Activated T-cell treated with anti-CD3 and anti-CD28 coated beads, Interleukin-2, amount 50 U/mL, for 4 hours (primary cell): ENCODE results near the gene EBP. TPM values are rescaled to one million over a fixed set of nuclear protein-coding genes. Genes with fewer than 3 reads are reported as not detected.
"Not testable (repeated sequence)": the region's sequence is repeated elsewhere in the genome, so short reads cannot be mapped to it uniquely, and the experiment has no call there.

Experiments
- ATAC-seq, 2 donors: fragments of 200-7000 bp; cut with Tn5 transposase; one replicate each; pipeline ENCODE4 v1.10.0; 2021
- DNase-seq: peaks from one replicate; pipeline ENCODE4 v3.0.0-alpha.2; 2020
- H3K27me3 Mint-ChIP-seq: one replicate; pipeline ENCODE4 v1.8.0; 2021; ENCODE audit warnings: low read depth, mixed read lengths
- H3K36me3 Mint-ChIP-seq: one replicate; pipeline ENCODE4 v1.8.0; 2022; ENCODE audit warnings: mixed read lengths; ENCODE audit not compliant: insufficient read depth
- H3K4me1 Mint-ChIP-seq: one replicate; pipeline ENCODE4 v1.8.0; 2021; ENCODE audit warnings: low read depth, mixed read lengths
- H3K4me3 Mint-ChIP-seq: one replicate; pipeline ENCODE4 v1.8.0; 2021; ENCODE audit warnings: mild to moderate bottlenecking, moderate library complexity, mixed read lengths
- H3K9me3 Mint-ChIP-seq: one replicate; pipeline ENCODE4 v1.8.0; 2021; ENCODE audit warnings: mixed read lengths
- total RNA-seq, 3 donors: library from RNA; stranded (reverse); gene quantifications; one replicate each; pipeline ENCODE4 v1.2.1, GENCODE V29; 2021

Gene EBP
- total RNA-seq, 3 donors from 2014 or later = 87.0 to 113 (median 106) TPM

DNA sequence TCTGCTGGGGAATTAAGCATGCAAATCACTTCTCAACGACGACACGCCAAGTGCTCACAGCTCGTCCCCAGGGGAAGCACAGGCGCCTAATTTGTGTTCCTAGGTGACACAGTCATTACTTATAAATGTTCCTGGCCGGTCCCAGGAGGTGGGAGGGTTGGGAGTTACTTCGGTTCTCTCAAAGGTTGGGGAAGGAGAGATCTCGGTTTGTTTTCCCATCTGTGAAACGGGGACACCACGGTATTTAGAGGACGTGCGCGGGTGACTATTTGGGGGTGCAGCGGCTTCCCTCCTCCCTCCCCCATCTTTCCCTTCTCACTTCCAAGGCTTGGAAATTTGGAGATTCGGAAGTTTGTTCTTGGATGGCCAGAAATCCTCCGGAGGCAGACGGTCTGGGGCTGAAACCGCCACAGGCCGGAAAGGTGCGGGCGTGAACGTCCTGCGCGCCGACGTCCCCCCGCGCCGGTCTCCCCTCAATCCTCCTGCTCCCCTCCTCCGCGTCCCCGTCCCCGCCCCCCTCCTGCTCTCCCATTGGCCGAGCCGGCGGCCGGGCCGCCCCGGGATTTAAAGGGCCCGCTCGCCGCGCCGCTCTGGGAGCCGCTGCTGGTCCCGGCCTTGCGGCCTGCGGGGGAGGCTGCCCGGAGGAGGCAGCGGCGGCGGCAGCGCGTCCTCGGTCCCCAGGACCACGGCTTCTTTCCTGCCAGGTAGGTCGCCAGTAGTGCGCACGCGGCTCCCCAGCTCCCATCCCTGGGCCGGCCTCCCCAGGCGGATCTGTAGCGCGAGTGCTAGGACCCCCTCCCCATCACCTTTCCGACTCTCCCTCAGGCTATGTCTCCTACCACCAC, 13.0 kb upstream of the EBP start, which contains the start of gene PORCN:
PORCN (plus strand) TSS at position 593 of the 845 bp plus-strand sequence. CDS start 829 bp downstream, outside the sequence.
- H3K36me3 Mint-ChIP-seq = peaks cover 1% of the 10 kb centered on the region

DNA sequence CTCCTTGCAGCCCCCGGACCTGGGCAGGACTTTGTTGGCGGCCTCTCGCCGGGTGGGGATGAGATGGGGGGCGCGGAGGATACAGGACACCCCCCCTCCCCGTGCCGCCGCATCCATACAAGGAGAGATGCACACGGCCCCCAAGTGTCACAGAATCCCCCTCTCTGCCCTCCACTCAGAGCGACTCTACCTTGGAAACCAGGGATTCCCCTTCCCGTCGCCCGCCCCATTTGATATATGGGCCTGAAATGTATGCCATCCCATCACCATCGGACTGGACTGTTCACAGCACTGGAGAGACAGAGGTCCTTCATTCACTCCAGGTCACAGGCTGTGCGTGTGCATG, 12.4 kb upstream of the EBP start:
- peak overlapping the region; percentile 90 for H3K4me3 Mint-ChIP-seq

More for the DNA sequence above, 13.0 kb upstream of the EBP start, which contains the start of gene PORCN:
- peak; percentile 96 for ATAC-seq
- peak; percentile 73 for DNase-seq
- Mint-ChIP-seq H3K9me3 (no peaks in the 10 kb centered on the region), H3K27me3 (no peaks in the 10 kb centered on the region), H3K4me1 (peaks cover 20% of the 10 kb centered on the region), H3K4me3 (peak within 1 kb of the TSS; percentile 90)

DNA sequence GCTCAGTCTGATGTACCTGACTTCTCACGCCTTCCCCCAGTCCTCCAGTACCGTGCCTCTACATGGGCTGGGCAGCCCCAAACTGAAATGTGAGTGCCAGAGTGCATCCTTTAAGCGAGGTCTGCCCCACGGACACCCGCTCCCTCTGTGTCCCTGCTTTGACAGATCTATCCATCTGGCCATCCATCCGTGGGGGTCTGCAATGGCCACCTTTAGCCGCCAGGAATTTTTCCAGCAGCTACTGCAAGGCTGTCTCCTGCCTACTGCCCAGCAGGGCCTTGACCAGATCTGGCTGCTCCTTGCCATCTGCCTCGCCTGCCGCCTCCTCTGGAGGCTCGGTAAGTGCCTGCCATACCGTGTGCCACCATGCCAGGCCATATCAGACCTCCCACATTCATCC, 12.0 kb upstream of the EBP start:
- peak in 1 of 2 donors; percentile 29 for ATAC-seq

More for the DNA sequence above, 12.4 kb upstream of the EBP start:
- DNase-seq = no peak
- Mint-ChIP-seq H3K9me3 (no peaks in the 10 kb centered on the region), H3K4me1 (peaks cover 20% of the 10 kb centered on the region), H3K27me3 (no peaks in the 10 kb centered on the region), H3K36me3 (peaks cover 1% of the 10 kb centered on the region)
- peak; percentile 51 to 53 for ATAC-seq

DNA sequence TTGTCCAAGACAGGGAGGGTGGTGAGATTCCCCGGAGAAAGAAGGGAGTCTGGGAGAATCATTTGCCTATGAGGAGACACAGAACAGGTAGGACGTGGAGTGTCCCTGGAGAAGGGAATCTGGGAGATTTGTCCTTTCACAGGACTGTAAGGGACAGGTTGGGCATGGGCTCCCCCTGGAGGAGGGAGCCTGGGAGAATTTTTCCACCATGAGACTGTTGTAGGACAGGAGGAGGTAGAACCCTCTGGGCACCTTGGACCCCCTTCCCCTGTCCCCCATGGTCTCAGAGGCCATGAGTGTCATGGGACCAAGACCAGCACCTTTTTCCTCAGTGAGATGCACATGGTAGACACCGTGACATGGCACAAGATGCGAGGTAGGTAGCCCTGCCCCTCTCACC, 10.0 kb upstream of the EBP start:
- no peak overlapping the region for H3K4me3 Mint-ChIP-seq
- H3K9me3 Mint-ChIP-seq = no peaks in the 10 kb centered on the region
- peaks cover 8% of the 10 kb centered on the region for H3K36me3 Mint-ChIP-seq
- peaks cover 22% of the 10 kb centered on the region for H3K4me1 Mint-ChIP-seq
- no peak for ATAC-seq
- H3K27me3 Mint-ChIP-seq = no peaks in the 10 kb centered on the region
- DNase-seq = no peak

More for the DNA sequence above, 12.0 kb upstream of the EBP start:
- Mint-ChIP-seq H3K4me1 (peaks cover 20% of the 10 kb centered on the region), H3K36me3 (peaks cover 1% of the 10 kb centered on the region), H3K27me3 (no peaks in the 10 kb centered on the region), H3K4me3 (peak overlapping the region; percentile 90), H3K9me3 (no peaks in the 10 kb centered on the region)
- DNase-seq = no peak

DNA sequence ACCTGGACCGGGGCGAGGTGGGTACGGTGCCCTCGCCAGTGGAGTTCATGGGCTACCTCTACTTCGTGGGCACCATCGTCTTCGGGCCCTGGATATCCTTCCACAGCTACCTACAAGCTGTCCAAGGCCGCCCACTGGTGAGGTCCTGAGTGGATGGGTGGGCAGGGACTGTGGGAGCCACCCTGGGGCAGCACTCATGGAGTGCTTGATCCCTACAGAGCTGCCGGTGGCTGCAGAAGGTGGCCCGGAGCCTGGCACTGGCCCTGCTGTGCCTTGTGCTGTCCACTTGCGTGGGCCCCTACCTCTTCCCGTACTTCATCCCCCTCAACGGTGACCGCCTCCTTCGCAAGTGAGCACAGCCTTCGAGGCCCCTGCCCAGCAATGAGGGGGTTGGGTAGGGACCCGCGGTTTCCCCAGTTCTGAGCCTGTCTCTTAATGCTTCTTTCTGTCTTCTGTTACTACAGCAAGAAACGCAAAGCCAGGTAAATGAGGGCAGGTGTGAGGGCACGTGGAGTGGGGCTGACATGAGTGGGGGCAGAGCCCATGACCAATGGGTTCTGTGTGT, 9.2 kb upstream of the EBP start:
- H3K4me1 Mint-ChIP-seq = peaks cover 27% of the 10 kb centered on the region
- H3K27me3 Mint-ChIP-seq = no peaks in the 10 kb centered on the region
- H3K9me3 Mint-ChIP-seq = no peaks in the 10 kb centered on the region
- no peak for DNase-seq
- no peak for ATAC-seq
- no peak overlapping the region for H3K4me3 Mint-ChIP-seq
- peaks cover 8% of the 10 kb centered on the region for H3K36me3 Mint-ChIP-seq

DNA sequence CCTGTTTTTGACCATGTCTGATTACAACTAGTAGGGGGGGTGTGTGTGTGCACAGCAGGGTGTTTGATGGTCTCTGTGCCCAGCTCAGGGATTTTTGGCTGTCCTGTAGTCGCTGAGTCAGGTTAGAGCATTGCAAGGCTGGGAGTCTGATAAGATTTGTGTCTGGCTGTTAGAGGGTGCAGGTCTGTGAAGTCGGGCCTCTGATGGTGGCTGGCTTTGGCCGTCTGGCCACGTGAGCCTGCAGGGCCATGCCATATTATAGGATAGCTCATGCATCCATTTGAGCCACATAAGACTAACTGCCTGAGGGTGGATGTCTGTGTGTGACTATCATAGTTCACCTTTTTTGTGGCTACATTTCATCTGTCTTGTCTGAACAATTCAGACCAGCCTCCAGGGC, 7.9 kb upstream of the EBP start:
- H3K27me3 Mint-ChIP-seq = no peaks in the 10 kb centered on the region
- peaks cover 24% of the 10 kb centered on the region for H3K4me1 Mint-ChIP-seq
- DNase-seq = no peak
- H3K4me3 Mint-ChIP-seq = no peak overlapping the region
- no peak for ATAC-seq
- peaks cover 8% of the 10 kb centered on the region for H3K36me3 Mint-ChIP-seq
- H3K9me3 Mint-ChIP-seq = no peaks in the 10 kb centered on the region

DNA sequence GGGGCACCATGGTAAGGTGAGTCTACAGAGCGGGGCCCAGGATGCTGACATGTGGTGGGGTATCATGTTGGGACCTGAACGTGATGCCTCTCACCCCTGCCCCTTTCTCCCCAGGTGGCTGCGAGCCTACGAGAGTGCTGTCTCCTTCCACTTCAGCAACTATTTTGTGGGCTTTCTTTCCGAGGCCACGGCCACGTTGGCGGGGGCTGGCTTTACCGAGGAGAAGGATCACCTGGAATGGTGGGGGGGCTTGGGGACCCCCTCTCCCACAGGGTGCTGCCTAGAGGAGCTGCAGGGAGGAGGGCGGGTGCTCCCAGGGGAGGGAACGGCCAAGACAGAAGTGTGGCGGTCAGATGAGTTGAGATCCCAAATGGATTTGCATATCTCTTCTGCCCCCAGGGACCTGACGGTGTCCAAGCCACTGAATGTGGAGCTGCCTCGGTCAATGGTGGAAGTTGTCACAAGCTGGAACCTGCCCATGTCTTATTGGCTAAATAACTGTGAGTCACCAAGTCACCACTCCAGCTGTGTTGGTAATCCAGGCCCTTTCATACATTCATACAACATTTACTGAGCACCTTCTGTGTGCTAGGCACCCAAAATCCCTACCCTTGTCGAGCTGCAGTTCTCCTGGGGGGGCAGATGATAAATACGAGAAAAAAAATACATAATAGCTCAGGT, 7.3 kb upstream of the EBP start:
- ATAC-seq = no peak
- no peak for DNase-seq
- Mint-ChIP-seq H3K4me1 (peaks cover 26% of the 10 kb centered on the region), H3K36me3 (peaks cover 8% of the 10 kb centered on the region), H3K4me3 (no peak overlapping the region), H3K9me3 (no peaks in the 10 kb centered on the region), H3K27me3 (no peaks in the 10 kb centered on the region)

DNA sequence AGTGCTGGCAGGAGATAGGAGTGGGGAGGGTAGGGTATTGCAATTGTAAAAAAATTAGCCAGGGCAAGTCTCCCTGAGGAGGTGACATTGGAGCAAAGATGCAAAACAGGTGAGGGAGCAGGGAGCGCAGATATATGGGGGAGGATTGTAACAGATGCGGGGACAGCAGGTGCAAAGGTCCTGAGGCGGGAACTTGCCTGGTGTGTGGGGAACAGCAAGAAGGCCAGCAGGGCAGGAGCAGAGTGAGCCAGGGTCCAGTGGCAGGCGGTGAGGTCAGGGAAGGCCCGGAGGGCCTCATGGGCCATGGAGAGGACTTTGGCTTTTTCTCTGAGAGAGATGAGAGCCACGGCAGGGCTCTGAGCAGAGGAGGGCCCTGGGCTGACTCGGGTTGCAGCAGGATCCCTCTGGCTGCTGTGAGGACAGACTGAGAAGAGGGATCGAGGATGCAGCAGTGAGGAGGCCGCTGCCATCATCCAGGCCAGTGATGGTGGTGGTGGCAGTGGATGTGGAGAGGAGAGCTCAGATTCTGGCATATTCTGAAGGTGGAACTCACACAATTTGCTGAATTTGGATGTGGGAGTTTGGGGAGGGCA, 6.6 kb upstream of the EBP start:
- DNase-seq (no peak), ATAC-seq (no peak)
- Mint-ChIP-seq H3K27me3 (no peaks in the 10 kb centered on the region), H3K4me3 (no peak overlapping the region), H3K36me3 (peaks cover 8% of the 10 kb centered on the region), H3K4me1 (peaks cover 24% of the 10 kb centered on the region), H3K9me3 (no peaks in the 10 kb centered on the region)

DNA sequence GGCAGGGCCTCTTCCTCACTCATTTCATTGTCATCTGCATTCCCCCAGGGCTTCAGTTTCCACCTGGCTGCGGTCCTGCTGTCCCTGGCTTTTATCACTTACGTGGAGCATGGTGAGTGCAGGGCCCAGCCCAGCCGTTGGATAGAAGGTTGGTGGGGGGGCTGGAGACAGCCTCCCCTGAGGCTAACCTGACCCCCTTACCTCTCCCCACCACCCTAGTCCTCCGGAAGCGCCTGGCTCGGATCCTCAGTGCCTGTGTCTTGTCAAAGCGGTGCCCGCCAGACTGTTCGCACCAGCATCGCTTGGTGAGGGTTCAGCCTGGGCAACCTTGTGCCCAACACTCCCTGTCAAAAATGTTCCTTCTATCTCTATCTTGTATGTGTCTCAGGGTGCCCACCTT, 5.8 kb upstream of the EBP start:
- Mint-ChIP-seq H3K27me3 (no peaks in the 10 kb centered on the region), H3K9me3 (no peaks in the 10 kb centered on the region), H3K36me3 (peaks cover 7% of the 10 kb centered on the region), H3K4me1 (peaks cover 26% of the 10 kb centered on the region), H3K4me3 (no peak overlapping the region)
- DNase-seq (no peak), ATAC-seq (no peak)

DNA sequence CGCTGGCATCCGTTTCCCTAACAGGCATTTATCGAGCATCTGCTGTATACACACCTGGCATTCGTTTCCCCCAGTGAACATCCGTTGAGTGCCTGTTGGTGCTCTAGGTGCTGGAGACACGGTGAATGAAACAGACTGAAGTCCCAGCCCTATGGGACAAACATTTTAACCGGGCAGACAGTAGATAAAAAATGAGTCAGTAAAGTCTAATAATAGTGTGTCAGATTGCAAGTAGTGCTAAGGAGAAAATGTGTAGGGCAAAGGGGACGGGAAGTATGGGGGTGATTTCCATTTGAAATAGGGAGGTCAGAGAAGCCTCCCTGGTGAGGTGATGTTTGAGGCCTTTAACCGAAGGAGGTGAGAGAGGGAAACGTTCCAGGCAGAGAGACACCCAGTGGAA, 5.3 kb upstream of the EBP start:
- Mint-ChIP-seq H3K27me3 (no peaks in the 10 kb centered on the region), H3K36me3 (peaks cover 7% of the 10 kb centered on the region), H3K4me1 (peaks cover 29% of the 10 kb centered on the region), H3K4me3 (no peak overlapping the region), H3K9me3 (no peaks in the 10 kb centered on the region)
- DNase-seq = no peak
- ATAC-seq = no peak

DNA sequence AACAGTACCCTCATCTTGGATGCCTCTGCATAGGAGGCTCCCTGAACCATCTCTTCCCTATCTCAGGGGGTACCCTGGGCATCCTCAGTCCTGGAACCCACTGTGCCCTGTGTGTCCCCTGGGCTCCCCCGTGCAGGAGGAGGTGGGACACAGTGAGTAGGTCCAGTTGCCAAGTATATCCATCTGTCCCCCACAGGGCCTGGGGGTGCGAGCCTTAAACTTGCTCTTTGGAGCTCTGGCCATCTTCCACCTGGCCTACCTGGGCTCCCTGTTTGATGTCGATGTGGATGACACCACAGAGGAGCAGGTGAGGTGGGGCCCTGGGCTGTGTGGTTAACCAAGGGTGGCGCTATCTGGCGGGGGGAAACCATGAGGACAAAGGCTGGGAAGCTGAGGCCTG, 4.6 kb upstream of the EBP start:
- Mint-ChIP-seq H3K36me3 (peaks cover 7% of the 10 kb centered on the region), H3K27me3 (no peaks in the 10 kb centered on the region), H3K9me3 (no peaks in the 10 kb centered on the region)

DNA sequence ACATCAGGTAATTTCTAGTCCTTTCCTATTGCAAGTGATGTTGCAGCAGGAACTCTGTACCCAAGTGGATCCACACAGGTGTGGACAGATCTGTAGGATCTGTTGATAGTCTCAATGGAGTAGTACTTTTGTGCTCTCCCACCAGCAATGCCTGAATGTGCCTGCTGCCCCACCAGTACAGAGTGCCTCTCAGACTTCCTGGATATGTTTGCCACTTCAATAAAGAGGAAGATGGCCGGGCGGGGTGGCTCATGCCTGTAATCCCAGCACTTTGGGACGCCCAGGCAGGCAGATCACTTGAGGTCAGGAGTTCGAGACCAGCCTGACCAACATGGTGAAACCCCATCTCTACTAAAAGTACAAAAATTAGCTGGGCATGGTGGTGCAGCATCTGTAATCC, 2.1 kb upstream of the EBP start:
- DNase-seq, H3K4me3 Mint-ChIP-seq, H3K9me3 Mint-ChIP-seq, H3K27me3 Mint-ChIP-seq, H3K36me3 Mint-ChIP-seq, ATAC-seq: not testable (repeated sequence)
- H3K4me1 Mint-ChIP-seq = peaks cover 32% of the 10 kb centered on the region

More for the DNA sequence above, 4.6 kb upstream of the EBP start:
- Mint-ChIP-seq H3K4me3 (no peak overlapping the region), H3K4me1 (peaks cover 28% of the 10 kb centered on the region)
- DNase-seq (no peak), ATAC-seq (no peak)

DNA sequence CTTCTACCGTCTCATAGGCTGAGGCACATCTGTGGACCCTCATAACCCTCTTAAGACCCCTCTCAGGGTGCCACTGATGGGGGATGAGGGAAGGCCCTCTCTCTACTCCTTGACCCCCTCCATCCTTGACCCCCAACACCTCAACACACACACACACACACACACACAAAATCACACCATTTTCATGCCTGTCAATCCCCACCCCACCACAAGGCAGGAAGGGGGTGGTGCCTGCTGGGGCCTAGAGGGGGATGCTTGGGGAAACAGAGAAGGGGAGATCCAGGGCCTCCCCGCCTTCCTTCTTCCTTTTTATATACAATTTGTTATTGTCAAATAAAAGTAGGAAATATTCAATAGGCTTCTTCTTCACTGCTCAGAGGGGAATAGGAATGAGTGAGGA, 1.2 kb upstream of the EBP start:
- DNase-seq (no peak), ATAC-seq (no peak)
- Mint-ChIP-seq H3K4me1 (peaks cover 32% of the 10 kb centered on the region), H3K27me3 (no peaks in the 10 kb centered on the region), H3K9me3 (no peaks in the 10 kb centered on the region), H3K36me3 (peaks cover 5% of the 10 kb centered on the region), H3K4me3 (peak overlapping the region; percentile 89)

DNA sequence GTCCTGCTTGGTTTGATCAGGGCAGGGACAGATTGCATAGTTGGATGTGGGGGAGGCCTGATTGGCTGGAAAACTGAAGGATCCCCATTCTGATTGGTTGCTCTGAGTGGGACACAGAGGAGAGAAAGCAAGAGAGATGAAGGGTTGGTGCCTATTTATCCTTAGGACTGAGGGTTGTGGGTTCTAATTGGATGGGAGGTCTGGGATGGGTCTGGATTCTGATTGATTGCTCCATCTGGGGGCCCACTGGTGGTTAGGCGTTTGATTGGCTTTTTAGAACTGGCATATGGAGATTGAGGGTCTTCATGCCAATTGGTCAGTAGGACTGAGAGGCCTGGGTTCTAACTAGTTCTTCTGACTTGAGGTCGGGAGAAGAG, 644 bp upstream of the EBP start:
- DNase-seq = no peak
- Mint-ChIP-seq H3K36me3 (peaks cover 5% of the 10 kb centered on the region), H3K9me3 (no peaks in the 10 kb centered on the region), H3K4me3 (peak overlapping the region; percentile 89), H3K4me1 (peaks cover 32% of the 10 kb centered on the region), H3K27me3 (no peaks in the 10 kb centered on the region)
- ATAC-seq = no peak
